ENCODE data around the gene CFAP221.

CFAP221 gene

DNA sequence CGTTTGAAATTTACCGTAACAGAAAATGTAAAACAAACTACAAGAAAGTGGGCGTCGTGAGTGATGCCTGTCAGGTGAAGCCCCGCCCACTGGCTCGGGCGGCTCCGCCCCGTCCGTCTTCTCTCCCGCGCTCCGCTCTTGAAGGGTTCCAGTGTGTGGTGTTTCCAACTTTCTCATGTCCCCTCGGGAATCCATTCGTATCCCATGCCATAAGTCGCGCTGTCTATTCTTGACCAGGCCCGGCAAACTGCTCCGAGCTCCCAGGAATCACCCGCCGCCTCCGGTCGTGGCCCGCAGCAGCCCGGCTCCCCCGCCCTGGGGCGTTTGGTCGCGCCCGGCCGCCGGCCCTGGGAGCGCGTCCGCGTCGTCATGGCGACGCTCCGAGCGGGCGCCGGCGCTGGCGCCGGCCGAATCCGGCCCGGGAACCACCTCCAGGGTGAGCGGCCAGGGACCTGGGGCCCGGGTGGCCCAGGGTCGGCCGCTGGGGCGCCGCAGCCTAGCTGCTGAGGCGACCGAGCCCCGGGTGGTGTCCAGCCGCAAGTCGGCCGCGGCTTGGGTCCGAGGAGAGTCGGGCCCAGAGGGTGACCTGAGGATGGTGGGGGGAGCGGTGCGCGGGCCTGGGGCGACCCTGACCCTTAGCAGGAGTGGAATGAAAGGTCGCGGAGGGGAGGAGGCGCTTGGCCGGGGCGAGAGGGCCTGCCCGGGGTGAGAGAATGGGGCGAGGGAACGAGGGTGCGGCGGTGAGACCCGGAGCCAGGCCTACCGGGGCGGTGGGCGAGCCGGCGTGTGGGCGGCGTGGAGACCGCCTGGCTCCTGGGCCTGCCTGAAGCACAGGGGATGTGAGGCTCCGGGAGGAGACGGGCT is at the start of gene CFAP221:
TSS of gene CFAP221 (plus strand) at position 375 of the 864 bp plus-strand sequence. CDS start 1,683 bp downstream, outside the sequence.
- DNase-seq: peak; percentile 81

DNA sequence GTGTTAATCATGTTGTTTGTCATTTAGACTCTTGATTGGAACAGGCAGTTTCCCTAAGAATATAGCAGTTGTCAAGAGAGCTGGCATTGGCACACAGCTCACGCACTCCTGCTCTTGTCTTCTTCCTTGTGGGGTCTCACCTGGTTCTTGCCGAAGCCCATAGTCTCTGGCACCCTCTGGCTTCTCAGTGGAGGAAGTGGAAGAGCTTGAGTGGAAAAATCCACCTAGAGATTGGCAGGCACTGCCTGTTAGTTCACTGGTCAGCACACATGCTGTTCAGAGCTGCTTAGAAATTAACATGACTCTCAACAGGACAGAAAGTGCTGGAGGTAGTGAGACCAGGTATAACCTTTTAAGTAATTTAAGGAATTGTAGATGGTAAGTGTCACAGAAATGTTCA is 48.3 kb upstream of the CFAP221 start:
- no peak for DNase-seq

- no peak for DNase-seq
Measured at GRCh38 chr2:119496682-119497081, 47.6 kb upstream of the CFAP221 start.

DNA sequence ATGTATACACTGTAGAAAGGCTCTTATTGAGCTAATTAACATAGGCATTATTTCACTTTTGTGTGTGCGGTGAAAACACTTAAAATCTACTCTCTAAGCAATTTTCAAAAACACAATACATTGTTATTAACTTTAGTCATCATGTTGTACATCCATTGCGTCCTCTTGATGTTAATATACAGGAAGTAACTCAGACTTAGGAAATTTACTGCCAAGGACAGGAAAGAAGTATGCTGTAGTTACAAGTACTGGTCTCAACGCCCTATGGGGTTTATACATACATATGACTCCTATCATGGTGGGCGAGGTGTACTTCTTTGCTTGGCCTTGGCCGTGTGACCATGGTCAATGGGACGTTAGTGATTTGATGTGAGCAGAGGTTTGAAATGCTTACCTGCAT is 35.5 kb upstream of the CFAP221 start:
- DNase-seq: no peak

DNA sequence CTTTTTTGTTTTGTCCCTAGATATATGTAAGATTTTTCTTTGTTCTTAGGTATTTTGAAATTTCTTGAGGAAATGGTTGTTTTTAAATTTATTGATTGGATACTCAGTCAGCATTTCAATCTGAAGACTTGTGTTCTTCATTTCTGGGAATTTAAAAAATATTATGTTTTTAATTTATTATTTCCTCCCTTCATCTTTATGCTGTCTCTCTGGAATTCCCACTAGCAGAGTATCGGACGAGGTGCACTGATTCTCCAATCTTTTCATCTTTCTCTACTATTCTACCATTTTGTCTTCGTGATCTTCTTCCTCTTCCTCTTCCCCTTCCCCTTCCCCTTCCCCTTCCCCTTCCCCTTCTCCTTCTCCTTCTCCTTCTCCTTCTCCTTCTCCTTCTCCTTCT is 32.3 kb upstream of the CFAP221 start:
- no peak for DNase-seq

DNA sequence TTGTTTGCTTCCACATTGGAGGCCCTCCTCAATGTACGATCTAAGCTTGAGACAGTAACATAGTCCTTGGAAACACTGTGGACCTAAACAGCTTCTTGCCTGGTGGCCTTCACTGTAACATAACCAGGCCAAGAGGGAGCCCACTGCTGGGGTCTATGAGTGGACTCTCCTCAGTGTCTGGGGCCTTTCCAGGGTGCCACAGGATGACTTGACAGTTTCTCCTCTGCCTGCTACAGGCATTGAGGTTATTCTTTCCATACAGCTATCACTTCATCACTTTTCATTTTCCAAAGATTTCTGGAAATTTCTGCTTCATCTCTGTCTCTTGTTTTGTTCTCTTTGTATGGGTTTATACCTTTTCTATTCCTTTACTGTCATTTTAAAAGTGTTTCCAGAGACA is 31.3 kb upstream of the CFAP221 start:
- no peak for DNase-seq

DNA sequence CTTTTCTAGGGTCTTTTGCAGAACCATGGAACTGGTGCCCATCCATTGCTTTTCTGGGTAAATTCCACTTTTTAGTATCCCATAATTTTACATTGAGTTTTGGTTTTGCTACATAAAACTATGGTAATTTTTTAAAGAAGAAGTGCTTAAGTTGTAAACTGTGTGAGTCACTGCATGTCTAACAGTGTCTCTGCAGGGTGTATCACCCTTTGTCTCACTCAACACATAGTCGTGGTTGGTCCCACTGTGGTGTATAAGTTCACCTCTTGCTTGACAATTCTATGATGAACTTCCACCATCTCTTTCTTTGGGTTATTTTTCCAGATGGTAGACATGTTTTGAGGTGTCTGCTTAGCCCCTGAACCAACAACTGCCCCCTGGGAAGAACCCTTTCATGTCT is 30.4 kb upstream of the CFAP221 start:
- no peak for DNase-seq

DNA sequence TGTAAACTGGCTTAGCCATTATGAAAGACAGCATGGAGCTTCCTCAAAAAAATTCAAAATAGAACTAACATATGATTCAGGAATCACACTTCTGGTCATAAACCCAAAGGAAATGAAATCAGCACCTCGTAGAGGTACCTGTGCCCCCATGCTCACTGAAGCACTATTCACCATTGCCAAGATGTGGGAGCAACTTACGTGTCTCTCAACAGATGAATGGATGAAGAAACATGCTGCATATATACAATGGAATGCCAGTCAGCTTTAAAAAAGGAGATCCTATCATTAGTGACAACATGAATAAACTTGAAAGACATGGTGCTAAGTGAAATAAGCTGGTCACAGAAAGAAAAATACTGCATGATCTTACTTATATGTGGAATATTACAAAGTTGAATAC is 28.1 kb upstream of the CFAP221 start:
- no peak for DNase-seq

DNA sequence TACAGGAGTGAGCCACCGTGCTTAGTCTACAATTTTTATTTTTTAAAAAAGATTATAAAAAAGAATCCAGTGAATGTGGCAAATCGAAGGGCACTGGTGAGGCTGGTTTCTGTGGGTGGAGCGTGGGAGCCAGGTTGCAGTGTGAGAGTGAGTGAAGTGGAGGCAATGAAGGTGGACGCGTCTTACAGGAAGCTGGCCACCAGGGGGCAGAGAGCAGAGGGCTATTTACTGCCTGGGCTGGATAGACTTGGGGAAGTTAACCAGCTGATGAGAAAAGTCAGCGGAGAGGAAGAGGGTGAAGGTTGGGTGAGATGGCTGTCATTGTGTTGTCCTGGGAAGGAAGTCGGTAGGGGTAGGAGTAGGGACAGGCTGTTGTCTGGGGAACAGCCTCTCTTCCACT is 26.8 kb upstream of the CFAP221 start:
- no peak for DNase-seq

GRCh38 chr2:119518401-119519056 is 25.7 kb upstream of the CFAP221 start:
- no peak for DNase-seq

DNA sequence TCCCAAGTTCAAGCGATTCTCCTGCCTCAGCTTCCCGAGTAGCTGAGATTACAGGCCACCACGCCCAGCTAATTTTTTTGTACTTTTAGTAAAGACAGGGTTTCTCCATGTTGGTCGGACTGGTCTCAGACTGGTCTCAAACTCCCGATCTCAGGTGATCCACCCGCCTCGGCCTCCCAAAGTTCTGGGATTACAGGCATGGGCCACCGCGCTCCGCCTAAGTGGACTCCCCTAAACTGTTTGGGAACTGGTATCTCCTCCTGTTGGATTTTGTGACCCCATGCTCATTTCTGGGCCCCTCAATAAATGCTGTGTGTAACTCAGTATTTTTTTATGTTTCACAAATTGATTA is 25.2 kb upstream of the CFAP221 start:
- no peak for DNase-seq

DNA sequence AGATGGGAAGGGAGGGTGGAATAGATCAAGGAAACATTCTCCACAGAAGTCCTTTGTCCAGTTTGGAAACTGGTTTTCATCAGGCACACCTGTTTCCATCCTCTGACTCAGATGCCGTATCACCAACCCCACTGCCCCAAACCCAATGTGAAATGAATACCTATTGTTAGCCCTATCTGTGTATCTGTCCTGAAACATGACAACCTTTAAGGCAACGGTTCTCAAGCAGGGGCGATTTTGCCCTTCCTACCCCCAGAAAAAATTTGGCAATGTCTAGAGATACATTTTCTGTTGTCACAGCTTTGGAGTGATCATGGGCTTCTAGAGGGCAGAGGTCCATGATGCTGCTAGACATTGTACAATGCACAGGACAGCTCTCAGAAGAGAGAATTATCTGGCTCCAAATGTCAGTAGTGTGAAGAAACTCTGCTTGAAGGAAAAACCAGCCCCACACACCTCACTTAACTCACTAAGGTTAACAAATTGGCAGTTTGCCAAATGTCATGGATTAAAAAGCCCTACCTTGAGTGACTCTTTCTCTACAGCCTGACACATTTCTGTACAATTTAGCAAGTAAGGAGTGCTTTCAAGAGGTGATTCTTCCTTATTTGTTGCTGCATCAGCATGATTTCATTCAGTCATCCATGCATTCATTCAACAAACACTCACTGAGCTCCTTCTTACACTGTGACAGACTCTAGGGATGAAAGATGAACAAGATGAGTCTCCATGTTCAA is 23.4 kb upstream of the CFAP221 start:
- DNase-seq: peak; percentile 19

DNA sequence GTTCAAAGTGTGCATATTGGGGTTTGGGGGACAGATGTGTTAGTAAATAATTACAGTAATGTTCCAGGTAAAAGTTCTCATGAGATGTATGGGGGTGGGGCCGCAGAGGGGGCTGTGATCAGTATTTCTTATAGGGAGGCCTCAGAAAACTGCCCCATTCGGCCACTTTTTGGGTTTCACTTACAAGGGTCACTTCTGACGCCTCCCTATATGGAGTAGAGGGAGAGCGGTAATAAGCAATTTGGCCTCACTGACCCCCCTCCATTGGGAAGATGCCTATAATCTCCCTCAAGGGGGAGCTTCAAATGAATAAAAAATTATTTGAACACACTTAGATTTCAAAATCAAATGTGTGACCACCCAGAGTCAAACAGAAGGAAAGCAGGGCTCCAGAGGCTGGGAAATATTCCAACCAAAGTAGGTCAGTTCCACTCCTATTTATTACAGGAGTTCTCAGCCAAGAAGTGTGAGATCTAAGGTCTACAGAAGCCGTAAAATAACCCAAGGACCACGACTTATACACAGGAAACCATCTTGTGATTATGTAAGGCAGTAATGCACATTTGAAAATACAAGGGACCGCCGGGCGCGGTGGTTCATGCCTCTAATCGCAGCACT is 22.7 kb upstream of the CFAP221 start:
- no peak for DNase-seq

GRCh38 chr2:119522671-119523070 is 21.6 kb upstream of the CFAP221 start:
- DNase-seq: no peak

- DNase-seq: no peak
Measured at GRCh38 chr2:119523383-119523951, 20.8 kb upstream of the CFAP221 start.

GRCh38 chr2:119523952-119524694 is 20.1 kb upstream of the CFAP221 start, which contains the start of gene SCTR:
Gene SCTR (minus strand): TSS chr2:119524483. CDS start chr2:119524226, 257 bp downstream.
- DNase-seq: no peak

DNA sequence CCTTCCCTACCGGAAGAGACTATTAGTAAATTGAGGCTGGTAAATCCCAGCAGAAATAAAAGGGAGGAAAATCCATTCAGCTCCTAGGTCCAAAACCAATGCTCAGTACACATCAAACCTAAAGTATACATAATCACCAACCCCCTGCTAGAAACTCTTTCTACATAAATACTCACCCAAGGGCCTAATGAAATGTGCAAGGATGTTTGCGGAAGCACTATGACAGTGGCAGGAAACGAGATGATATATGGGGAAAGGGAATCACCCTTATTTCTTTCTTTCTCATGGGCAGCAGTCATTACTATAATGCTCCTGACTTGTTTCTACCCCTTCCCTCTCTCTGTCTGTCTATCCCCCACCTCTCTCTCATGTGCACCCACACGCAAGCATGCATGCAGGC is 18.6 kb upstream of the CFAP221 start:
- no peak for DNase-seq

DNA sequence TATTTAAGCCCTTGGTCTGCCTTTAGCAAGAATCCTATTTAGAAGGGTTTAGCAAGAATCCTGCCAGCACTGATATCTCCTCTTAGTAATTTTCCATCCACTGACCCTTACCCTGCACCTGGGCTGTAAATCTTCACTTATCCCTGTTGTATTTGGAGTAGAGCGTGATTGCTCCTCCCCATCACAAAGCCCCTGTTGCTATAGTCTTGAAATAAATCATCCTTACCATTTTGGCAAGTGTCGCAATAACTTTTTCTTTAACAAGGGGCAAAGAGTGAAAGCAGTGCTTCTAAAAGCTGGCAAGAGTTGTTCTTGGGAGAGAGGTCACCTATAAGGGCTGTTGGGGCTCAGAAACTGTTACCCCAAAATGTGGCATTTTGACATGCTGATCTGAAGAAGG is 16.2 kb upstream of the CFAP221 start:
- DNase-seq: no peak

- no peak for DNase-seq
Measured at GRCh38 chr2:119531292-119531691, 13.0 kb upstream of the CFAP221 start.

- DNase-seq: no peak
Measured at GRCh38 chr2:119533560-119533959, 10.7 kb upstream of the CFAP221 start.

- peak; percentile 38 for DNase-seq
Measured at GRCh38 chr2:119536211-119536610, 8.0 kb upstream of the CFAP221 start.

DNA sequence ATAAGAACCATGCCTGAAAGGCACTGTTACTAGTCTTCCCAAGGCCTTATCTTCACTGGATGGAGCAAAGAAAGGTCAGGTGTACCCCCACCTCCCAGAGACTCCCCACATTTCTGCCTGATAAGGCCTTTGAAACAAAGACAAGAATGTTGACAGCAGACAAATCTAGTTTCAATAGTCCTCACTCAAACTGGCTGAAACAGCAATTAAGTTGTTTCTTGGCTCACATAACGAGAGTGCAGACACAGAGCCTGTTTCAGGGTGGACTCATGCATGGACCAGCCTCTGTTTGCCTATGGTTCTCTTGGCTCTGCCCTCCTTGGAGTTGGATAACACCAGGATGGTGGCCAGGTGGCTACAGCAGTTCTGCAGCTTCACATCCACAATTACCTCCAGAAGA is 7.5 kb upstream of the CFAP221 start:
- DNase-seq: no peak

Measured in DMS79 treated with DMSO at 0.1 percent for 48 hours (cell line).